Osteoblast (primary cell): ENCODE measurements around the gene MROH8. TPM values are rescaled to one million over a fixed set of nuclear protein-coding genes. Genes with fewer than 3 reads are reported as not detected.

Experiments
- DNase-seq: peaks from one replicate; pipeline ENCODE4 v3.0.0; 2011; ENCODE audit warnings: low spot score, mixed read lengths; ENCODE audit not compliant: insufficient read length; ENCODE audit errors: missing footprints
- H2AFZ ChIP-seq: 2 replicates; pipeline ENCODE4 v1.6.0; 2011; ENCODE audit warnings: mild to moderate bottlenecking, low read length
- H3K27ac ChIP-seq: 2 replicates; pipeline ENCODE4 v1.5.1; 2011; ENCODE audit warnings: mild to moderate bottlenecking, low read depth, low read length, moderate library complexity
- H3K27me3 ChIP-seq: 2 replicates; pipeline ENCODE4 v1.6.0; 2012; ENCODE audit warnings: mild to moderate bottlenecking, control low read depth, inconsistent platforms, low read length, moderate library complexity; ENCODE audit not compliant: insufficient read depth
- H3K36me3 ChIP-seq: 2 replicates; pipeline ENCODE4 v1.5.1; 2011; ENCODE audit warnings: mild to moderate bottlenecking, low read length, control low read depth, moderate library complexity; ENCODE audit not compliant: insufficient read depth
- H3K4me1 ChIP-seq: 2 replicates; pipeline ENCODE4 v1.5.1; 2011; ENCODE audit warnings: mild to moderate bottlenecking, low read length, control low read depth, moderate library complexity; ENCODE audit not compliant: insufficient read depth
- H3K4me2 ChIP-seq: 2 replicates; pipeline ENCODE4 v1.6.0; 2011; ENCODE audit warnings: mild to moderate bottlenecking, low read length; ENCODE audit not compliant: insufficient read depth
- H3K4me3 ChIP-seq: fragments of 200-600 bp; sonication (generic); 3 replicates; pipeline ENCODE4 v1.5.1; 2012; ENCODE audit warnings: mild to moderate bottlenecking, low read length, inconsistent platforms; ENCODE audit not compliant: insufficient read depth
- H3K79me2 ChIP-seq: 2 replicates; pipeline ENCODE4 v1.6.0; 2012; ENCODE audit warnings: mild to moderate bottlenecking, low read length, control low read depth, inconsistent platforms; ENCODE audit not compliant: insufficient read depth
- H3K9me3 ChIP-seq: 2 replicates; pipeline ENCODE4 v1.5.1; 2011; ENCODE audit warnings: low read depth, low read length, control low read depth
- H4K20me1 ChIP-seq: 2 replicates; pipeline ENCODE4 v1.6.0; 2012; ENCODE audit warnings: mild to moderate bottlenecking, low read length, control low read depth; ENCODE audit not compliant: insufficient read depth
- CTCF ChIP-seq: IDR thresholded peaks from 2 replicates; pipeline ENCODE4 v1.5.1; 2011; ENCODE audit warnings: mild to moderate bottlenecking, low read depth, low read length, moderate library complexity; ENCODE audit errors: extremely low read depth
- total RNA-seq: library from RNA; depleted of rRNA; stranded (reverse); fragments of >200 nt; gene quantifications from 2 replicates; pipeline ENCODE4 v1.2.3, GENCODE V29; 2012

The MROH8 gene
- total RNA-seq, 1 donor, result 1.1 TPM

GRCh38 chr20:37111926-37112455, 67.4 kb downstream of the MROH8 start:
- DNase-seq, result peak; percentile 84
- Histone ChIP-seq H3K4me2 (no peak overlapping the region), H3K36me3 (no peaks in the 10 kb centered on the region), H3K27me3 (no peaks in the 10 kb centered on the region), H2AFZ (no peak overlapping the region), H3K4me1 (no peaks in the 10 kb centered on the region), H3K79me2 (no peaks in the 10 kb centered on the region), H3K27ac (no peak overlapping the region), H3K9me3 (no peaks in the 10 kb centered on the region), H3K4me3 (no peak overlapping the region), H4K20me1 (no peaks in the 10 kb centered on the region)
- no peak for TF ChIP-seq CTCF

GRCh38 chr20:37108676-37109075, 70.7 kb downstream of the MROH8 start:
- Histone ChIP-seq H3K36me3 (no peaks in the 10 kb centered on the region), H3K27me3 (no peaks in the 10 kb centered on the region), H2AFZ (no peak overlapping the region), H4K20me1 (no peaks in the 10 kb centered on the region), H3K79me2 (no peaks in the 10 kb centered on the region), H3K4me2 (no peak overlapping the region), H3K4me1 (no peaks in the 10 kb centered on the region), H3K27ac (no peak overlapping the region), H3K9me3 (no peaks in the 10 kb centered on the region), H3K4me3 (no peak overlapping the region)
- TF ChIP-seq CTCF, result no peak
- no peak for DNase-seq

- H4K20me1 ChIP-seq, result no peaks in the 10 kb centered on the region
- H3K4me2 ChIP-seq, result no peak overlapping the region
- no peaks in the 10 kb centered on the region for H3K27me3 ChIP-seq
- no peak for TF ChIP-seq CTCF
- no peak for DNase-seq
- peaks cover 10% of the 10 kb centered on the region for H3K4me1 ChIP-seq
- H3K36me3 ChIP-seq, result no peaks in the 10 kb centered on the region
- H3K9me3 ChIP-seq, result no peaks in the 10 kb centered on the region
- H3K79me2 ChIP-seq, result no peaks in the 10 kb centered on the region
- no peak overlapping the region for H3K27ac ChIP-seq
- H3K4me3 ChIP-seq, result no peak overlapping the region
- H2AFZ ChIP-seq, result peak overlapping the region; percentile 6
Observed at GRCh38 chr20:37102571-37102970, 76.8 kb downstream of the MROH8 start.

- Histone ChIP-seq H3K4me2 (peak overlapping the region; percentile 100), H2AFZ (peak overlapping the region; percentile 99), H3K4me1 (peaks cover 11% of the 10 kb centered on the region), H3K4me3 (peak overlapping the region; percentile 87), H3K27ac (no peak overlapping the region), H3K79me2 (peaks cover 42% of the 10 kb centered on the region), H3K36me3 (no peaks in the 10 kb centered on the region), H3K27me3 (no peaks in the 10 kb centered on the region), H4K20me1 (no peaks in the 10 kb centered on the region), H3K9me3 (no peaks in the 10 kb centered on the region)
- DNase-seq, result no peak
- no peak for TF ChIP-seq CTCF
Observed at GRCh38 chr20:37096415-37097041, 82.8 kb downstream of the MROH8 start.
